Esophagus squamous epithelium (tissue), 5 donors: ENCODE data around the gene DGKD. TPM values are rescaled to one million over a fixed set of nuclear protein-coding genes. Genes with fewer than 3 reads are reported as not detected.

Experiments
- DNase-seq: peaks from one replicate; lab custom pipeline; 2025; lab: John Stamatoyannopoulos, UW
- H3K27ac ChIP-seq, 4 donors: fragments of 200-600 bp; sonication (generic); one replicate each; pipeline ENCODE4 v1.5.1; 2016 to 2019; ENCODE audit warnings: mild to moderate bottlenecking in 1 of 4
- H3K27me3 ChIP-seq, 4 donors: fragments of 200-600 bp; sonication (generic); 1 replicate in 3 of 4; 2 replicates in 1 of 4; pipeline versions ENCODE4 v1.5.1 to v1.6.0; 2017 to 2021; ENCODE audit warnings: antibody characterized with exemption in 1 of 4
- H3K36me3 ChIP-seq, 3 donors: fragments of 200-600 bp; sonication (generic); one replicate each; pipeline ENCODE4 v1.5.1; 2016 to 2019
- H3K4me1 ChIP-seq, 3 donors: fragments of 200-600 bp; sonication (generic); one replicate each; pipeline ENCODE4 v1.5.1; 2017 to 2019
- H3K4me3 ChIP-seq, 4 donors: fragments of 200-600 bp; sonication (generic); 1 replicate in 3 of 4; 2 replicates in 1 of 4; pipeline ENCODE4 v1.5.1; 2016 to 2019; ENCODE audit warnings: mild to moderate bottlenecking in 2 of 4, moderate library complexity in 1 of 4
- H3K9me3 ChIP-seq, 3 donors: fragments of 200-600 bp; sonication (generic); one replicate each; pipeline ENCODE4 v1.5.1; 2016 to 2019
- CTCF ChIP-seq, 6 experiments: fragments of 450-650 bp in 4 of 6; fragments of 200-600 bp in 2 of 6; sonication (generic) in 2 of 6; IDR thresholded peaks; one replicate each; pipeline ENCODE4 v1.5.1; 2016 to 2019; ENCODE audit warnings: antibody characterized with exemption in 6 of 6, mild to moderate bottlenecking in 4 of 6, moderate library complexity in 4 of 6
- POLR2A ChIP-seq, 4 donors: fragments of 450-650 bp; IDR thresholded peaks; one replicate each; pipeline ENCODE4 v1.6.1; 2017; ENCODE audit warnings: antibody characterized with exemption in 4 of 4, mild to moderate bottlenecking in 4 of 4, moderate library complexity in 3 of 4
- WGBS, 2 donors: methylation state at CpG; one replicate each; pipeline ENCODE4 v1.1.5; 2018; 5-methylcytosine and 5-hydroxymethylcytosine counted together
- intact Hi-C: fragments of 100-400 bp; cut with DNase I; formaldehyde crosslinking; loops from one replicate; pipeline ENCODE4 v1.15.0; 2022
- total RNA-seq, 4 donors: library from RNA; depleted of rRNA; stranded (reverse); fragments of >200 nt; gene quantifications; one replicate each; pipeline ENCODE4 v1.1.0, GENCODE V29; 2016
- donor health status: DM: yes; HTN: yes; CAD: no.

Gene DGKD
- total RNA-seq, 4 donors from 2014 or later: 2.3 to 10.9 (median 4.2) TPM

DNA sequence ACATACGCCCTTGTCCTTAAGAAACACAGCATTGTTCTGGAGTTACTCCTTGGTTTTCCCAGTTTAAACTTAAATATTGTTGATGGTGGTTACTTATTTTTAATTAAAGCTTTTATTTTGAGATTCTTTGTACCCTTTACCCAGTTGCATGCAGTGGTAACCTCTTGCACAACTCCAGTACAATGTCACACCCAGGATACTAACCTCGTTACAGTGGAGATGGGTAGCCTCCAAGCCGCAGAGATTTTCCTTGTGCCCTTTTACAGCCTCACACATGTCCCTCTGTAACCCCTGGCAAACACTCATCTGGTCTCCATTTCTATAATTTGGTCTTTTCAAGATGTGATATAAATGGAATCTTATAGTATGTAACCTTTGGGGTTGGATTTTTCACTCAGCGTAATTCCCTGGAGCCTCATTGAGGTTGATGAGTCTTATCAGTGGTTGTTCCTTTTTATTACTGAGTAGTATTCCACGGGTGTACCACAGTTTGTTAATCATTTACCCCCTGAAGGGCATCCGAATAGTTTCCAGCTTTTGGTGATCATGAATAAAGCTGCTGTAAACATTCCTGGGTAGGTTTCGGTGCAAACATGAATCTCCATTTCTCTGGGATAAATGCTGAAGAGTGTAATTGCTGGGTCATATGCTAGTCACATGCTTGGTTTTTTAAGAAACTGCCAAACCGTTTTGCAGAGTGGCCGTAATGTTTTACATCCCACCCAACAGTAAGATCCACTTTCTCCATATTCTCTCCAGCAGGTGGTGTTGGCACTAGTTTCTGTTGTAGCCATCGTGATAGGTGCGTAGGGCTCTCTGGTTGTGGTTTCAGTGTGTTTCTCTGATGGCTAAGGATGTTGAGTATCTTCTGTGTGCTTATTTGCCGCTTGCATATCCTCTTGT lies 68.6 kb downstream of the DGKD start:
- intact Hi-C loops: no loop called here
- TF ChIP-seq POLR2A (IDR thresholded peaks at IDR 0.05): no peak
- no peak for TF ChIP-seq CTCF (IDR thresholded peaks at IDR 0.05)
- Histone ChIP-seq H3K27me3 (no peaks in the 10 kb centered on the region), H3K9me3 (peaks cover 0 to 5% (median 0%) of the 10 kb centered on the region in 3 donors), H3K4me1 (peaks cover 0 to 42% (median 17%) of the 10 kb centered on the region in 3 donors), H3K36me3 (no peaks in the 10 kb centered on the region), H3K4me3 (no peak overlapping the region), H3K27ac (peak overlapping the region in 1 of 4 donors; percentile 47)
- no peak for DNase-seq
- 91 to 93% methylated on average over 12 of the region's 12 CpGs for WGBS, 2 donors

DNA sequence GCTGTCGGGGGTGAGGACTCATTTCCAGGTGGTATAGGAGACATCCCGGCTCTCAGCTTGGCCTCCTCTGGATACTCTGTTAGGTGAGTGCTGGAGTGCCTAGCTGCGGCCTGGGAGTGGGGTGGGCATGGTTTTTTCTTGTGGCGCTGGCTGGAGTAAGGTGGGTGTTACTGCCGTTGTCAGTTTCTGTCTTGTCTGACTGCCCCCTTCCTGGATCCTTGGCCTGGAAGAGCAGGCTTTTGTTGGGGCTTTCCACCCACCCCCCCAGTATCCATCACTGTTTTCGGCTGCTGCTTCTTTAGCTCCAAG lies 69.2 kb downstream of the DGKD start:
- H3K9me3 ChIP-seq: peaks cover 0 to 5% (median 0%) of the 10 kb centered on the region in 3 donors
- peaks cover 0 to 41% (median 16%) of the 10 kb centered on the region in 3 donors for H3K4me1 ChIP-seq
- no peak for TF ChIP-seq POLR2A (IDR thresholded peaks at IDR 0.05)
- TF ChIP-seq CTCF (IDR thresholded peaks at IDR 0.05): no peak
- H3K27ac ChIP-seq: no peak overlapping the region
- no peaks in the 10 kb centered on the region for H3K36me3 ChIP-seq
- WGBS, 2 donors: 79 to 94% methylated on average over 4 to 5 of the region's 6 CpGs
- H3K4me3 ChIP-seq: no peak overlapping the region
- H3K27me3 ChIP-seq: no peaks in the 10 kb centered on the region
- DNase-seq: no peak
- intact Hi-C loops: no loop called here

- Histone ChIP-seq H3K36me3 (no peaks in the 10 kb centered on the region), H3K27ac (no peak overlapping the region), H3K9me3 (peaks cover 0 to 5% (median 0%) of the 10 kb centered on the region in 3 donors), H3K27me3 (no peaks in the 10 kb centered on the region), H3K4me1 (peaks cover 0 to 32% (median 11%) of the 10 kb centered on the region in 3 donors), H3K4me3 (no peak overlapping the region)
- WGBS, 2 donors: 81 to 82% methylated on average over 10 to 11 of the region's 16 CpGs
- DNase-seq: no peak
- intact Hi-C loops: no loop called here
- TF ChIP-seq POLR2A (IDR thresholded peaks at IDR 0.05) (no peak), CTCF (IDR thresholded peaks at IDR 0.05) (no peak)
These were observed 70.1 kb downstream of the DGKD start for GRCh38 chr2:233424154-233424951.

- 67 to 71% methylated on average over 7 of the region's 7 CpGs for WGBS, 2 donors
- Histone ChIP-seq H3K27me3 (no peaks in the 10 kb centered on the region), H3K36me3 (no peaks in the 10 kb centered on the region), H3K4me3 (no peak overlapping the region), H3K9me3 (peaks cover 0 to 5% (median 0%) of the 10 kb centered on the region in 3 donors), H3K4me1 (peaks cover 0 to 12% (median 0%) of the 10 kb centered on the region in 3 donors), H3K27ac (no peak overlapping the region)
- intact Hi-C loops: no loop called here
- TF ChIP-seq CTCF (IDR thresholded peaks at IDR 0.05) (no peak), POLR2A (IDR thresholded peaks at IDR 0.05) (no peak)
- DNase-seq: no peak
These were observed 72.5 kb downstream of the DGKD start for GRCh38 chr2:233426619-233427342.
